Limb (tissue), 2 donors: ENCODE data around the gene CCDC27.

ENCODE experiments used
- DNase-seq, 2 donors: peaks; one replicate each; pipeline ENCODE4 v3.0.0-alpha.2; 2016; ENCODE audit errors: extremely low spot score in 2 of 2

CCDC27 gene

DNA sequence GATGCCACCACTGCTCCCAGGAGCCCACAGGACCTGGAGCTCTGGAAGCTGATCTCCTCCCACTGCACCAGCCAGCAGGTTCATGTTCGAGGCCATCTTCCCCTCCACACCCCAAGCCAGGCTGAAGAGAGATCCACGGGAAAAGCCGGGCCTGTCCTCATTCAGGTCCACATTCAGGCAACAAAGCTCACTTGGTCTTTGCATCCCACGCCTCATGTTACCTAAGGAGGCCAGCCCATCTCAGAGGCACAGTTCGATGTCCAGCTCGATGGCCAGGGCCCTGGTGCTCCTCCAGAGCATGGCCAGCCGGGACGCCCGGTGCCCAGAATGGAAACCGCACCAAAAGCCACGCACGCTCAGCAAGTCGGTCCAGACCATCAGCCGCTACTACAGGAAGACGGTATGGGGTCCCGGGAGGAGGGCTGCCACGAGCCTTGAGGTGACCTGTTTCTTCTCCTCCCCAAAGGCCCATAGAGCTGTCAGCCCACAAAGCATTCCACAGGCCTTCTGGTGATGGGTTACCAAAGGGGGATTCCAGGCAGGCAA is at the start of gene CCDC27:
Gene CCDC27 (plus strand): TSS at position 51 of the 546 bp plus-strand sequence. CDS start 32 bp downstream, at position 83.
- no peak for DNase-seq

- no peak for DNase-seq
These were observed 49.7 kb upstream of the CCDC27 start for GRCh38 chr1:3702528-3702927.

GRCh38 chr1:3702990-3703728 is 49.1 kb upstream of the CCDC27 start:
- DNase-seq: no peak

DNA sequence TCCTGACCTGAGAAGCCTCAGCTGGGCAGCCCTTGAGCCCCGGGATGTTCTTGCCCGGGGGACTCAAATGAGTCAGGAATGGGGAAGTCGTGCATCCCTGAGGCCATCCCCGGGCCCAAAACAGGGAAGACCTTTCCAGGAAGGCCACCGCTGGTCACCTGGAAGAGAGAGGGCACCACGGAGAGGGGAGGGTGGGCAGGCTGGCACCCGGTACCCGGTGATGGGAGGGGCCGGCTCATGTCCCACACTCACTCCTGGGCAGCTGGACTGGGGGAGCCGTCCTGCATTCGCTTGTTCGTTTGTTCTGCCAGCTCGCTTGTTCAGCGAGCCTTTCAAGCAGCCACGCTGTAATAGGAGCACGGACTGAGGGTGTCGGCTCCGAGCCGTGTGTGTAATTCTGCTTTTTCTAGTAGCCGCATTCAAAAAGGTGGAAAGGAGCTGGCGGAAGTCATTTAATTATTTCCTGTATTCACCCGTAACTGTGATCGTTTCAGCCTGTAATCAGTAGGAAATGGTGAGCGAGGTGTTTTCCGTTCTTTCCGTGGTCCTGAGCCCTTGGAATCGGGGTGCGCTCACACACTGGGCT is 48.4 kb upstream of the CCDC27 start:
- no peak for DNase-seq

DNA sequence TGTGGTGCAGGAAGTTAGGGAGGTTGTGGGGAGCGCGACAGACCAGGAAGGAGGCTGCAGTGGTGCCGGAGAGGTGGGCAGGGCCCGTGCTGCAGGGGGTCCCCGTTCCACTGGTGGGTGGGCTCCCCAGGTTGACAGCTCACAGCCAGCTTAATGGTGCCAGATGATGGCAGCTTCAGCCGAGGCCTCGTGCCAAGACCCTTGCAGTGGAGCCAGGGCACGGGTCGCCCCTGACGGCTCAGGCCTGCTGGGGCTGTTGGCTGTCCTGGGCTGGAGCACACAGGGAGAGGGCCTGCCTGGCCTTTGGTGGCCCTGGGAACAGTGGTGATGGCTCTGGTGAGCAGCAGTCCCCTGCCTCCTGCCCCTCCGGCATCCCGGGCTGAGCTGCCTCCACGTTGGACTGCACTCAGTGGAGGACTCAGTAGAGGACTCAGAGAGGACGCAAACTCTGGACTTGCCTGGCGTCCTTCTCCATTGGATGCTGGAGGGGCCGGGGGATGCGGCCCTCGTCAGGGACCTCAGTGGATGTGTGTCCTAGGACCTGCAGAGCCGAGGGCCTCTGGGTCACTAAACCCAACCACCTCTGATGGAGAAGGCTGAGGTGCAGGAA is 46.8 kb upstream of the CCDC27 start:
- no peak for DNase-seq

- no peak for DNase-seq
These were observed 45.5 kb upstream of the CCDC27 start for GRCh38 chr1:3706651-3707297.

GRCh38 chr1:3707298-3707938 is 44.8 kb upstream of the CCDC27 start:
- no peak for DNase-seq

DNA sequence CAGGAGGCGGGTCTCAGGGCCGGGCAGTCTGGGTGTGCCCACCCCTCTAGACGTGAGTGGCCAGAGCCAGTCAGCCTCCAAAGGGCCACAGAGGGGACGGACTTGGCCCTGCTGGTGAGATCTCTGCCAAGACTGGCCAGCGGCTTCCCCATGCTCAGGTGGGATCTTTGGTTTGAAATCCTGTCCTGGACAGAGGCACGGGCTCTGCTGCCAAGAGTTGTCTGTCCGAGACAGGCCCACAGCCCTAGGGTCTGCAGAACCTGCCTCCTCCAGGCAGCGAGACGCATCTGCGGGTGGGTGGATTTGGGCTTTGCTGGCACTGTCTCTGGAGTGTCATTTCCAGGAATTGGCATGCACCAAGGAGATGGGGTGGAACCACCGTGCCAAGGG is 44.3 kb upstream of the CCDC27 start:
- no peak for DNase-seq

DNA sequence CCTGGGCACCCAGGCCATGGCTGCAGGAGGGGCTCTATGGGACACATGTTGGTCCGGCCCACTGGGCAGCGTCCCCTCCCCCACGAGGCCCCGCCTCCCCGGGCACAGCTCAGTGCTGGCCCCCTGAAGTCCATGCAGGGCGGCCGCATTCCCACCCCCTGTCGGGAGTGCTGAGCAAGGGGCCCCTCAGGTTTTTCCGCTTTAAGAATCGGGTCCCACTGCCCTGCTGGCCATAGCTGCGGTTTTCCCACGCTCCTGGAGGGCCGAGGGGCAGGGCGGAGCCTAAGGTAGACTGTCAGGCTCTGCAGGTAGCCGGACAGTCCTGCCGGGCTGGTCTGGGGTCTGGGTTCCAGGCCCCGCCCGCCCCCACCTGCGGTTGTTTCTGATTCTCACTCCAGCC is 43.5 kb upstream of the CCDC27 start:
- DNase-seq: no peak

DNA sequence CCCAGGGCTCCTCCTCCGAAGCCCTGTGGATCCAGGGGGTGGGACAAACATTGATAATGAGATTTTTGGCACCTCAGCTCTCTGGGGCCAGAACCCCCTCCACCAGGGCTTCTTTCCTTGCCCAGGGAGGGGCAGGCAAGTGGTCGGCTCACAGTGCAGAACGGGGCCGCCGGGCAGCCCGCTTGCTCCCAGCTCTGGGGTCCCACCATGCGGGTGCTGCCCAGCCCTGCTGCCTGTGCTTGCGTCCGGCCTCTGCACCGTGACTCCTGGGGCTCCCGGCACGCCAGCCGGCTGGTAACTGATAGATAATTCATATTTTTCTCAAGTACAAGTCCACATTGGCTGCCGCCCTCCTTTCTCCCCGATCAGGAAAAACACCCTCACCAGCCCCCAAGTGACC is 42.0 kb upstream of the CCDC27 start:
- DNase-seq: no peak

DNA sequence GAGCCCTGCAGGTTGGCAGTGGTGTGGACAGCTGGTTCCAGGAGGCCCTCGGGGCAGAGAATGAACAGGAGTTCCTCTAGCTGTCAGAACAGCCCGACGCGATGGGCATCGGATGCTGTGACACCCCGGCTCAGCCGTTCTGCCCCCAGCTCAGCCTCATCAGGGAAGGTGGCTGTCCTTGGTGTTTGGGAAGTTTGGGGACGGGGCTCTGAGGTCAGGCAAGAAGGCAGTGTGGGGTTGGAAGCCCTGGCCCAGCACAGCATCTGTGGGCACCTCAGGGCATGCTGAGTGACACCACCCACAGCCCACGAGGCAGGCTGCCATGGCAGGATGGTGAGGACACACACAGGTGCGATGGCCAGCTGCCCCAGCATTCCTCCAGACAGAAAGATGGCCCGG is 40.9 kb upstream of the CCDC27 start:
- DNase-seq: no peak

DNA sequence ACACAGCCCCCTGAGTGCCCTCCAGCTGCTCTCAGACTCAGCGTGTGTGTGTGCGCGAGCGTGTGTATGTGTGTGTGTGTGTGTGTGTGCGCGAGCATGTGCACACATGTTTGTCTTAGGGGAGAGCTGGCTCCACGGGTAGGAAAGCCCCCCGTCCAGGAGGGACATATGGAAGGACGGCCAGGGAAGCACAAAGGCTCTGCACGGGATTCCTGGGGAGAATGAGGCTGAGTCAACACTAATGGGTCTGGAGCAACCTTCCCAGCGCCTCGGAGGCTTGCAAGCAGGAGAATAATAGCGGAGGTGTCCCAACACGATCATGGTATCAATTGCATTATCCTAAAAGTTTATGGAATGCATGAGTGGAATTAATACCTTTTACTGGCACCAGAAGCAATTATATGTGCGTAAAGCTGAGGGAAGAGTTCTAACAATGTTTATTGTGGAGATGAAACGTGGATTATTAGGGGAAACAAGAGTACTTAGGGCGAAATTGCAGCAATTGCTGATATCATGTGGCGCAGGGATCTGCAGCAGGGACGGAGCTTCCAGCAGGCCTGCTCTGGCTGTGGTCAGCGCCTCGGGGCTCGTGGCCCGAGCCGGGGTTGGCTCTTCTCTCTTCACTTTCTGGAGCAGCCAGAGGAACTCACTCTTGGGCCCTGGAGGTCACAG is 40.3 kb upstream of the CCDC27 start:
- no peak for DNase-seq

DNA sequence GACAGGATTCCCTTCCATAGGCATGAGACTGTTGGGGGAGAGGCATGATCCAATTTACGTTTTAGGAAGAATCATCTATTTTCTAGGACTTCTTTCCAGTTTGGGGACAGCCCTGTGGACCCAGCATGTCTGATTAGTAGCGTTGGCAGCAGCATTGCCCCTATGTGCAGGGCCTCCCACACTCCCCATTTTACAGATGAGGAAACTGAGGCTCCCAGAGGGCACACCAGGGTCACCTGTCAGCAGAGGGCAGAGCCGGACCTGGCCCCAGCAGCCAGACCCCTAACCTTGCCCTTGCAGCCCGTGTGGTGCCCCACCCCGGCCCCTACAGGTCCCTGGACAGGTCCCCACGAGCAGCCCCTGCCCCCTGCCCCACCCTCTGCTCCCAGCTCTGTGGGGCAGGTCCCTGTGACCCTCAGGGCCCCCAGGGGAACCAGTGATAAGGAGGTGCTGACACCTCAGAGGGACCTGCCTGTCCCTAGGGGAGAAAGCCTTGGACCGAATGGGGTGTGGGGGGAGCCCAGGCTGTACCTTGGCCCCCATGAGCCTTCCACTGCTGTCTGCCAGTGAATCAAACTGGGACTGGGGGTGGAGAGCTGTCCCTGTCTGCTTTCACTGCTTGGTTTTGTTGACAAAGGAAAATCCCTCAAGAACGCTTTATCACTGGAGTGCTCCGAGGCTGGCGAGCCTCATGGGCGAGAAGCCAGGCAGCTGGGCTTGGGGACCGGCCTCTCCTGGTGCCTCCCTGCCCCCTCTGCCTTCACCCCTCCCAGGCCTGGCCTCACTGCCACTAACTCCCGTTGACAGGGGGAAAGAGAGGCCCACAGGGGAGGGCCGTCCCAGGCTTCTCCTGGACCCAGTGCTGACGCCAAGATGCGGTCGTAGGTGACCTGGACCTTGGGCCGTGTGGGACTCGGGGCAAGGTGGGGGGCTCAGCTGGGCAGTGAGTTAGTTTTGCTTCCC is 39.4 kb upstream of the CCDC27 start:
- DNase-seq: no peak

GRCh38 chr1:3713840-3714239 is 38.4 kb upstream of the CCDC27 start:
- DNase-seq: no peak

DNA sequence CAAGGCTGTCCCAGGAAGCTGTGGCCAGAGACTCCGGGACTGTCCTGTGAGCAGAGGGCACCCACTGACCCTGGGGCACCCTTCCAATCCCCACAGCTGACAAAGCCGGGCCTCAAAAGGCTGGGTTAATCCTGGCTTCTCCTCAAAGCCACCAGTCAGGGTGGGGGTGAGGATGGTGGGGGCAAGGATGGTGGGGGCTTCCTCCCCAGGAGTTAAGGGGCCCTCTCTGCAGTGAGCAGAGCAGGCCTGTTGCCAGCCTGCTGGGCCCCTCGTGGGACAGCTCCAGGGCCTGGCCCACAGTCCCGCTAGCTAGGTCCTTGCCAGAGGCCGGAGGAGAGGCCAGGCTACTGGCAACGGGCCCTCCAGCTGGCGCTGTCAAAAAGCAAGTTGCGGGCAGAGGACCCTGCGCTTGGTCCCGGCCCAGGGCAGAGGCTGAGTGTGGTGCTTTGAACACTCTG is 37.9 kb upstream of the CCDC27 start:
- DNase-seq: no peak

DNA sequence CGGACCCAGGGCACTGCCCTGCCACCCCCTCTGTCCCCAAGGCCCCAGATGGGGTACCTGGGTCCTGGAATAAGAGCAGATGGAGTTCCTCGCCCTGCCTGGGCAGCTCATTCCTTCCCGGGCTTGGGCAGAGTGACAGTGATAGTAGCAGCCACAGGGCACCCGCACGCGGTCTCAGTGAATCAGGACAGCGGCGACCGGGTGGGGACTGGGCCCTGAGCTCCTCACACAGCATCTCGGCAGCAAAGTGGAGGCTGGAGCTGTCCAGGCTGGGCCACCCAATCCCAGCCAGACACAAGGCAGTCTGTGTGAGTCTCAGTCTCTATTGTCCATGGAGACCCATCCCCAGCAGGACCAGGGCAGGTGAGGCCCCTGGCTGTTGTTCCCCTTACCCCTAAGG is 37.4 kb upstream of the CCDC27 start:
- no peak for DNase-seq

GRCh38 chr1:3716351-3716750 is 35.9 kb upstream of the CCDC27 start:
- DNase-seq: no peak

DNA sequence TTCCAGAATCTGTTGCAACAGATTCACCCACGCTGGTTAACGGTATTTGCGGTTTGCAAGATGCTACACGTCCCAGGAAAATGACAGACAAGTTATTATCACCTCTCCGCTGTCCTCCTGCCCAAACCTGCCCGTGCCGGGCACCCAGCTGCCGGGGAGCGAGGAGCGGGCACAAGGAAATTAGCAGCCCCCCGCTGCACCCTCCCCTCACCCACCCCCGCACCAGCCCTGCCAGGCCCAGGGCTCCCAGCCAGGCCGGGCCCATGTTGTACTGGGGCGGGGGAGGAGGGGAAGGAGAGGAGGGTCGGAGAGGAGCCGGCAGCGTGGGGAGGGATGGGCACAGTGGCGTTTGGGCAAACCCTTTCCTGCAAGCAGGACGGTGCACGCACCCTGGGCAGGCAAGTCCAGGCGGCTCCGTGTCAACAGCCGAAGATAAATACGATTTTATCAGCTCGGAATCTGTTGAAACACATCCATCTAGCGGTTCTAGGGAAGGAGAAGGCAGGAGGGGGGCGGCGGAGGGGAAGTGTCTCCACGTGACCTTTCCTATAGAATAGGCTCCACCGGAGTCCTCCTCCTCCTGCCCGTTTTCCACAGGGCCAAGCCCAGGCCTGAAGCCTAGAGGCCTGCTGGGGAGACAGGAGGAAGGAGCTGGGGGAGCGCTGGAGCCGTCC is 35.1 kb upstream of the CCDC27 start:
- DNase-seq: no peak
